ENCODE results near the gene LBHD1.
"Not testable (repeated sequence)": the region's sequence is repeated elsewhere in the genome, so short reads cannot be mapped to it uniquely, and the experiment has no call there.

LBHD1 gene

DNA sequence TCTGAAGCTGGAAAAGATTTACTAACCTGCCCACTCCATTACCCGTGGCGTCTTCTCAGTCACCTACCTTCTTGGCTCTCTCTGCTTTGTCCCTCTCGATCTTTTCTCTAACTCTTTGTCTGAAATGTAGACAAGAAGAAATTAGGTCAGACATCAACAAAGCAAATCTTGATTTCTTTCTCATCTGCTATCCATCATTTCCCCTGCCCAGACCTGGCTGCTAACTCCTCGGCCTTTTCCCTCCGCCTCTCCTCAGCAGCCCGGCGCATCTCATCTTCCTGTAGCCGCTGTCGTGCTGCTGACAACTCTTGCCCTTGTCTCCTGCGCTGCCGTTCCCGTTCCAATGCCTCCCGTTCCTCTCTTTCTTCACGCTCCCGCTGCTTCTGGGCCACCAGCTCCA lies 5.6 kb upstream of the LBHD1 start:
- no peak for DNase-seq (ENCODE audit: low spot score)
- H2BK12ac ChIP-seq (ENCODE audit: low read length): no peak overlapping the region
- no peak overlapping the region for H3K14ac ChIP-seq (ENCODE audit: low read length)
- H4K91ac ChIP-seq (ENCODE audit: low read depth, low read length, poor library complexity): no peak overlapping the region
- peaks cover 4 to 11% of the 10 kb centered on the region in 2 donors for H3K4me1 ChIP-seq (ENCODE audit: control insufficient read depth in 2 of 2, insufficient read depth in 1 of 2, low read depth in 1 of 2, low read length in 2 of 2)
- H3K4ac ChIP-seq (ENCODE audit: low read length): no peak overlapping the region
- no peak overlapping the region for H3K18ac ChIP-seq (ENCODE audit: low read length)
- no peak overlapping the region for H3K23ac ChIP-seq (ENCODE audit: low read depth, low read length, poor library complexity)
- H3K4me2 ChIP-seq (ENCODE audit: insufficient read depth, low read length, poor library complexity, severe bottlenecking): no peak overlapping the region
- H3K27ac ChIP-seq (replicated peaks; ENCODE audit: low read length): no peak overlapping the region
- WGBS, 2 donors (ENCODE audit: extremely low coverage in 2 of 2, insufficient read length in 2 of 2, insufficient replicate concordance in 1 of 2): no CpG with 5 or more reads among the region's 15 CpGs
- H3K79me1 ChIP-seq (ENCODE audit: low read depth, low read length): peaks cover 6% of the 10 kb centered on the region
- peak overlapping the region in 1 of 2 donors; percentile 91 for H3K4me3 ChIP-seq (ENCODE audit: low read length in 2 of 2)
- no peak overlapping the region for H3K9ac ChIP-seq (ENCODE audit: low read depth, low read length, poor library complexity)
- H2BK5ac ChIP-seq (ENCODE audit: low read length): no peak overlapping the region
- no peaks in the 10 kb centered on the region for H3K9me3 ChIP-seq (replicated peaks in 1 of 2; ENCODE audit: control insufficient read depth in 2 of 2, insufficient read depth in 1 of 2, low read depth in 1 of 2, low read length in 2 of 2)
- H3K36me3 ChIP-seq (replicated peaks in 1 of 2; ENCODE audit: control insufficient read depth in 2 of 2, insufficient read depth in 2 of 2, low read length in 2 of 2): peaks cover 18 to 49% of the 10 kb centered on the region in 2 donors
- no peak overlapping the region for H2BK15ac ChIP-seq (ENCODE audit: low read length)
- no peak overlapping the region for H2AK5ac ChIP-seq (ENCODE audit: low read depth, low read length)
- no peak overlapping the region for H2BK120ac ChIP-seq (ENCODE audit: low read depth, low read length)
- H2AFZ ChIP-seq (ENCODE audit: low read length): no peak overlapping the region
- H3K27me3 ChIP-seq (ENCODE audit: control insufficient read depth in 3 of 3, insufficient read depth in 3 of 3, low read depth in 1 of 3, low read length in 3 of 3): no peaks in the 10 kb centered on the region
- no peak overlapping the region for H4K8ac ChIP-seq (ENCODE audit: low read depth, low read length)

DNA sequence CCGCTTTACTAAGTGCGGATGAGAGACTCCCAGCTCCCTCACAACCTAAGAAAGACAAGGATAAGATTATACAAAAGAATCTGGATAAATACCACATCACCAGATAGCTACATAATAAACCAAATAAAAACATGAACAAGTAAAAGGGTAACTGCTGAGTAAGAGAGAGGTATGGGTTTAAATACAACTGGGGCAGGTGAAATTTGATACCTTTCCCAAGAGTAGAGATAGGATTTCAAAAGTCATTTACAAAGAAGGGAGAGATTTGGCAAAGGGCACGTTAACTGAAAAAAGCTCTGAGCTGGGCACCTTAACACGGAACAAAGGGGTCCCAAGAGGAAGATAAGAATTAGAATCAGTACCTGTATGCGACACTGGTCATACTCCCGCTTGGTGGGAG lies 5.1 kb upstream of the LBHD1 start:
- no peak overlapping the region for H4K91ac ChIP-seq (ENCODE audit: low read depth, low read length, poor library complexity)
- peaks cover 18 to 50% of the 10 kb centered on the region in 2 donors for H3K36me3 ChIP-seq (replicated peaks in 1 of 2; ENCODE audit: control insufficient read depth in 2 of 2, insufficient read depth in 2 of 2, low read length in 2 of 2)
- H3K4ac ChIP-seq (ENCODE audit: low read length): no peak overlapping the region
- H3K23ac ChIP-seq (ENCODE audit: low read depth, low read length, poor library complexity): no peak overlapping the region
- no peak overlapping the region for H3K9ac ChIP-seq (ENCODE audit: low read depth, low read length, poor library complexity)
- H3K4me1 ChIP-seq (ENCODE audit: control insufficient read depth in 2 of 2, insufficient read depth in 1 of 2, low read depth in 1 of 2, low read length in 2 of 2): peaks cover 4 to 11% of the 10 kb centered on the region in 2 donors
- DNase-seq (ENCODE audit: low spot score): no peak
- H3K14ac ChIP-seq (ENCODE audit: low read length): no peak overlapping the region
- H3K4me3 ChIP-seq (ENCODE audit: low read length in 2 of 2): peak overlapping the region in 1 of 2 donors; percentile 91
- no peak overlapping the region for H2AFZ ChIP-seq (ENCODE audit: low read length)
- H2BK120ac ChIP-seq (ENCODE audit: low read depth, low read length): no peak overlapping the region
- no peak overlapping the region for H4K8ac ChIP-seq (ENCODE audit: low read depth, low read length)
- no peak overlapping the region for H3K18ac ChIP-seq (ENCODE audit: low read length)
- H3K9me3 ChIP-seq (replicated peaks in 1 of 2; ENCODE audit: control insufficient read depth in 2 of 2, insufficient read depth in 1 of 2, low read depth in 1 of 2, low read length in 2 of 2): no peaks in the 10 kb centered on the region
- H3K27me3 ChIP-seq (ENCODE audit: control insufficient read depth in 3 of 3, insufficient read depth in 3 of 3, low read depth in 1 of 3, low read length in 3 of 3): no peaks in the 10 kb centered on the region
- no peak overlapping the region for H3K4me2 ChIP-seq (ENCODE audit: insufficient read depth, low read length, poor library complexity, severe bottlenecking)
- H2AK5ac ChIP-seq (ENCODE audit: low read depth, low read length): no peak overlapping the region
- H2BK15ac ChIP-seq (ENCODE audit: low read length): no peak overlapping the region
- H2BK12ac ChIP-seq (ENCODE audit: low read length): no peak overlapping the region
- WGBS, 2 donors (ENCODE audit: extremely low coverage in 2 of 2, insufficient read length in 2 of 2, insufficient replicate concordance in 1 of 2): no CpG with 5 or more reads among the region's 6 CpGs
- peaks cover 6% of the 10 kb centered on the region for H3K79me1 ChIP-seq (ENCODE audit: low read depth, low read length)
- no peak overlapping the region for H2BK5ac ChIP-seq (ENCODE audit: low read length)
- no peak overlapping the region for H3K27ac ChIP-seq (replicated peaks; ENCODE audit: low read length)

DNA sequence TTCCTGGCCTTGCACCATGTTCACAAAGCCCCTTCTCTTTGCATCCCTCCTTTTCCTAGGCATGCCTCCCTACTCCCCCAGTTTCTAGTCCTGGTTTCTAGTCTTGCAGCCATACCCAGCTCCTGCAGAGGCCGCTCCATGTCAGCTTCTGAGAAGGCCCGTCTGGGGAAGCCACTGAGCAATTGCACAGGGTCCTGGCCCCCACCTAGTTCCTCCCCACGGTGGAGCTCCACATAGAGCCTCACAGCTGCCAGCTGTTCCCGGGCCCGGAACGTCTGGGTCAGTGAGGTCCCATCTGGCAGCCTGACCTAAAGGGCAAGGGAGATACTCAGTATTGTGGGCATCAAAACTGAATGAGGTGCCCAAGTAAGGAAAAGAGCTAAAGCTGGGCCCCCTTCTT lies 4.6 kb upstream of the LBHD1 start:
- Histone ChIP-seq H2BK12ac (ENCODE audit: low read length) (no peak overlapping the region), H3K27ac (replicated peaks; ENCODE audit: low read length) (no peak overlapping the region), H4K91ac (ENCODE audit: low read depth, low read length, poor library complexity) (peak overlapping the region; percentile 64), H2BK5ac (ENCODE audit: low read length) (no peak overlapping the region), H3K79me1 (ENCODE audit: low read depth, low read length) (peaks cover 9% of the 10 kb centered on the region), H3K4me3 (ENCODE audit: low read length in 2 of 2) (no peak overlapping the region), H2AFZ (ENCODE audit: low read length) (no peak overlapping the region), H3K18ac (ENCODE audit: low read length) (no peak overlapping the region), H2AK5ac (ENCODE audit: low read depth, low read length) (no peak overlapping the region), H3K23ac (ENCODE audit: low read depth, low read length, poor library complexity) (no peak overlapping the region), H2BK15ac (ENCODE audit: low read length) (no peak overlapping the region), H4K8ac (ENCODE audit: low read depth, low read length) (no peak overlapping the region), H3K36me3 (replicated peaks in 1 of 2; ENCODE audit: control insufficient read depth in 2 of 2, insufficient read depth in 2 of 2, low read length in 2 of 2) (peaks cover 18 to 50% of the 10 kb centered on the region in 2 donors), H3K4ac (ENCODE audit: low read length) (no peak overlapping the region), H3K9ac (ENCODE audit: low read depth, low read length, poor library complexity) (no peak overlapping the region), H3K9me3 (replicated peaks in 1 of 2; ENCODE audit: control insufficient read depth in 2 of 2, insufficient read depth in 1 of 2, low read depth in 1 of 2, low read length in 2 of 2) (no peaks in the 10 kb centered on the region), H2BK120ac (ENCODE audit: low read depth, low read length) (no peak overlapping the region), H3K27me3 (ENCODE audit: control insufficient read depth in 3 of 3, insufficient read depth in 3 of 3, low read depth in 1 of 3, low read length in 3 of 3) (no peaks in the 10 kb centered on the region), H3K4me2 (ENCODE audit: insufficient read depth, low read length, poor library complexity, severe bottlenecking) (no peak overlapping the region), H3K14ac (ENCODE audit: low read length) (no peak overlapping the region), H3K4me1 (ENCODE audit: control insufficient read depth in 2 of 2, insufficient read depth in 1 of 2, low read depth in 1 of 2, low read length in 2 of 2) (peaks cover 4 to 11% of the 10 kb centered on the region in 2 donors)
- no CpG with 5 or more reads among the region's 6 CpGs for WGBS, 2 donors (ENCODE audit: extremely low coverage in 2 of 2, insufficient read length in 2 of 2, insufficient replicate concordance in 1 of 2)
- no peak for DNase-seq (ENCODE audit: low spot score)

DNA sequence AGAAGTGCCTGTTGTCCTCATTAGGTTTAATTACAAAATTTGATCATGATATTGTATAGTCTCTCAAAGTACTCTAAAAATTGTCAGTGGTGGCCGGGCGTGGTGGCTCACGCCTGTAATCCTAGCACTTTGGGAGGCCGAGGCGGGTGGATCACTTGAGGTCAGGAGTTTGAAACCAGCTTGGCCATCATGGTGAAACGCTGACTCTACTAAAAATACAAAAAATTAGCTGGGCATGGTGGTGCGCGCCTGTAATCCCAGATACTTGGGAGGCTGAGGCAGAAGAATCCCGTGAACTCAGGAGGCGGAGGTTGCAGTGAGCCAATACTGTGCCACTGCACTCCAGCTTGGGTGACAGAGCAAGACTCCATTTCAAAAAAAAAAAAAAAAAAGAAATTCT lies 3.3 kb upstream of the LBHD1 start:
- WGBS, 2 donors (ENCODE audit: extremely low coverage in 2 of 2, insufficient read length in 2 of 2, insufficient replicate concordance in 1 of 2): no CpG with 5 or more reads among the region's 10 CpGs
- H3K27me3 ChIP-seq (ENCODE audit: control insufficient read depth in 3 of 3, insufficient read depth in 3 of 3, low read depth in 1 of 3, low read length in 3 of 3); H3K9ac ChIP-seq (ENCODE audit: low read depth, low read length, poor library complexity); H2BK12ac ChIP-seq (ENCODE audit: low read length); H4K91ac ChIP-seq (ENCODE audit: low read depth, low read length, poor library complexity); DNase-seq (ENCODE audit: low spot score); H2AK5ac ChIP-seq (ENCODE audit: low read depth, low read length); H3K4ac ChIP-seq (ENCODE audit: low read length); H2BK120ac ChIP-seq (ENCODE audit: low read depth, low read length); H3K79me1 ChIP-seq (ENCODE audit: low read depth, low read length); H3K4me2 ChIP-seq (ENCODE audit: insufficient read depth, low read length, poor library complexity, severe bottlenecking); H3K14ac ChIP-seq (ENCODE audit: low read length); H3K23ac ChIP-seq (ENCODE audit: low read depth, low read length, poor library complexity); H2BK5ac ChIP-seq (ENCODE audit: low read length); H4K8ac ChIP-seq (ENCODE audit: low read depth, low read length); H3K9me3 ChIP-seq (replicated peaks in 1 of 2; ENCODE audit: control insufficient read depth in 2 of 2, insufficient read depth in 1 of 2, low read depth in 1 of 2, low read length in 2 of 2); H3K18ac ChIP-seq (ENCODE audit: low read length); H2AFZ ChIP-seq (ENCODE audit: low read length); H3K4me3 ChIP-seq (ENCODE audit: low read length in 2 of 2); H2BK15ac ChIP-seq (ENCODE audit: low read length); H3K27ac ChIP-seq (replicated peaks; ENCODE audit: low read length): not testable (repeated sequence)
- Histone ChIP-seq H3K36me3 (replicated peaks in 1 of 2; ENCODE audit: control insufficient read depth in 2 of 2, insufficient read depth in 2 of 2, low read length in 2 of 2) (peaks cover 18 to 50% of the 10 kb centered on the region in 2 donors), H3K4me1 (ENCODE audit: control insufficient read depth in 2 of 2, insufficient read depth in 1 of 2, low read depth in 1 of 2, low read length in 2 of 2) (peaks cover 4 to 11% of the 10 kb centered on the region in 2 donors)
